ENCODE results near the gene TRIM54.

DNA sequence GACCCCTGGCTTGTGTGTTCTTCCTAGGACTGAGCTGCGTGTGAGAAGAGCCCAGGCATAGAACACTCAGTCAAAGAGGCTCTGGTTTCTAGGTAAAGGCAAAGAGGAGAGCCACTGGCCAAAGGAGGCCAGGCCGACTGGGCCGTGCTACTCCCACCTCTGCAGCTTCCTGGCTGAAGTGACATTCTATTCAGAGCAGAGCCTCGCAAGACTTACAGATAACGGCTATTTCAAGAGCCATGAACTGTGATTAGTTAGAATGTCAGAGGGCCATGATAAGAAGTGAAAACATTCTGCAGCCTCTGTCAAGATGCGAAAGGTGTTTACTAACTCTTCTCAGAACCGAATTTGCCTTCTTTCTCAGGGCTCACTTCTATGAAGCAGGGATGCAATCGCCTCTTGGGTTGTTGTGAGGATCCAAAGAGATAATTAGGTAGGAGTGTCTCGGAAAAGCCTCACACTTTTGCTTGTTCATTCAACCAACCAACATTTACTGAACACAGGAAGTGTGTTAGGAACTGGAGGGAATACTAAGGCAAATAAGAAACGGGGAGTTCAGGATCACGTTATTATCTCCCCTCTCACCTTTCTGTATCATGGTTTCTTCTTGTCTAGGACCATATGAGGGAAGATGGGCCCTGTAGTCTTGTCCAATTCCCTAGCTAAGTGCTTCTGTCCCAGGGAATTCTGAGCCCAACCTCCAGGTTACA is 10.4 kb upstream of the TRIM54 start:
- TF ChIP-seq, protein P1, sequence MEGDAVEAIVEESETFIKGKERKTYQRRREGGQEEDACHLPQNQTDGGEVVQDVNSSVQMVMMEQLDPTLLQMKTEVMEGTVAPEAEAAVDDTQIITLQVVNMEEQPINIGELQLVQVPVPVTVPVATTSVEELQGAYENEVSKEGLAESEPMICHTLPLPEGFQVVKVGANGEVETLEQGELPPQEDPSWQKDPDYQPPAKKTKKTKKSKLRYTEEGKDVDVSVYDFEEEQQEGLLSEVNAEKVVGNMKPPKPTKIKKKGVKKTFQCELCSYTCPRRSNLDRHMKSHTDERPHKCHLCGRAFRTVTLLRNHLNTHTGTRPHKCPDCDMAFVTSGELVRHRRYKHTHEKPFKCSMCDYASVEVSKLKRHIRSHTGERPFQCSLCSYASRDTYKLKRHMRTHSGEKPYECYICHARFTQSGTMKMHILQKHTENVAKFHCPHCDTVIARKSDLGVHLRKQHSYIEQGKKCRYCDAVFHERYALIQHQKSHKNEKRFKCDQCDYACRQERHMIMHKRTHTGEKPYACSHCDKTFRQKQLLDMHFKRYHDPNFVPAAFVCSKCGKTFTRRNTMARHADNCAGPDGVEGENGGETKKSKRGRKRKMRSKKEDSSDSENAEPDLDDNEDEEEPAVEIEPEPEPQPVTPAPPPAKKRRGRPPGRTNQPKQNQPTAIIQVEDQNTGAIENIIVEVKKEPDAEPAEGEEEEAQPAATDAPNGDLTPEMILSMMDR (IDR thresholded peaks at IDR 0.05) = no peak
- TF ChIP-seq EP300 (IDR thresholded peaks at IDR 0.05) (no peak), POLR2A (IDR thresholded peaks at IDR 0.05) (no peak)

Data from tibial nerve (tissue), 4 donors.